Measurements from ENCODE around the gene TMED1. TPM values are rescaled to one million over a fixed set of nuclear protein-coding genes. Genes with fewer than 3 reads are reported as not detected.

Gene TMED1
- total and polyA plus RNA-seq, 2 of the 8 experiments (the other 6 are each of a cell fraction or from before 2014, with no cell fraction given): 26.9 to 31.9 TPM

DNA sequence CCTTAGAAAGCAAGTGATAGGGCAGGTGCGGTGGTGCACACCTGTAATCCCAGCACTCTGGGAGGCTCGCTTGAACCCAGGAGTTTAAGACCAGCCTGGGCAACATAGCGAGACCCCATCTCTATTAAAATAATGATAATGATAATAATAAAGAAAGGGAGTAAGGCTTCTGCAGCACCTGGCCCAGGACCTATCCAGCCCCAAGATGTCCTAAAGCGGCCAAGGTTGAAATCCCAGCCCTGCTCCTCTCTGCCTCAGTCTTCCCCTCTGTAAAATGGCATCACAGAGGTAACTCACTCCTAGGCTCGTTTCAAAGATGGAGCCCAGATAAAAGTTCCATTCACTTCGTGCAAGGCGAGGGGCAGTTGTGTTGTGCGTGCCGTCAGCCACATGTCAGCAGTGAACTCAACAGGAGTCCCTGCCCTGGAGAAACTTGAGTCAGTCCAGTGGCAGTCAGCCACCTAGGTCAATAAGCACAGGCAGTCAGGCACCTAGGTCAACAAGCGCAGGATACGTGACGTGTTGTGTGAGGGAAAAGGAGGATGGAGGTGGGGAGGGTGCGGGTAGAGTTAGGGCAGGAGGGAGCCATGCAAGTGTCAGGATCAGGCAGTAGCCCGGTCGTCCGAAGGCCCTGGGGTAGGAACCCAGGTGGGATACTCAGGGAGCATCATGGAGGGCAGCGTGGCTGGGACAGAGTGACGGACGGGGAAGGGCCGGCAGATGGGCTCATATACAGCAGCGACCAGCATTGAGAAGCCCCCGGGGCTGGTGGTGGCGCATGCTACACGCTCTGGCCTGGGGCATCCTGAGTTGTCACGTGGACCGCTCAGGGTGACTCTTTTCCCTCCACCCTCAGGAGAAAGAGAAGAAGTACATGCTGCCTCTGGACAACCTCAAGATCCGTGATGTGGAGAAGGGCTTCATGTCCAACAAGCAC, 16.6 kb downstream of the TMED1 start (continued):
- TF ChIP-seq, protein P1, sequence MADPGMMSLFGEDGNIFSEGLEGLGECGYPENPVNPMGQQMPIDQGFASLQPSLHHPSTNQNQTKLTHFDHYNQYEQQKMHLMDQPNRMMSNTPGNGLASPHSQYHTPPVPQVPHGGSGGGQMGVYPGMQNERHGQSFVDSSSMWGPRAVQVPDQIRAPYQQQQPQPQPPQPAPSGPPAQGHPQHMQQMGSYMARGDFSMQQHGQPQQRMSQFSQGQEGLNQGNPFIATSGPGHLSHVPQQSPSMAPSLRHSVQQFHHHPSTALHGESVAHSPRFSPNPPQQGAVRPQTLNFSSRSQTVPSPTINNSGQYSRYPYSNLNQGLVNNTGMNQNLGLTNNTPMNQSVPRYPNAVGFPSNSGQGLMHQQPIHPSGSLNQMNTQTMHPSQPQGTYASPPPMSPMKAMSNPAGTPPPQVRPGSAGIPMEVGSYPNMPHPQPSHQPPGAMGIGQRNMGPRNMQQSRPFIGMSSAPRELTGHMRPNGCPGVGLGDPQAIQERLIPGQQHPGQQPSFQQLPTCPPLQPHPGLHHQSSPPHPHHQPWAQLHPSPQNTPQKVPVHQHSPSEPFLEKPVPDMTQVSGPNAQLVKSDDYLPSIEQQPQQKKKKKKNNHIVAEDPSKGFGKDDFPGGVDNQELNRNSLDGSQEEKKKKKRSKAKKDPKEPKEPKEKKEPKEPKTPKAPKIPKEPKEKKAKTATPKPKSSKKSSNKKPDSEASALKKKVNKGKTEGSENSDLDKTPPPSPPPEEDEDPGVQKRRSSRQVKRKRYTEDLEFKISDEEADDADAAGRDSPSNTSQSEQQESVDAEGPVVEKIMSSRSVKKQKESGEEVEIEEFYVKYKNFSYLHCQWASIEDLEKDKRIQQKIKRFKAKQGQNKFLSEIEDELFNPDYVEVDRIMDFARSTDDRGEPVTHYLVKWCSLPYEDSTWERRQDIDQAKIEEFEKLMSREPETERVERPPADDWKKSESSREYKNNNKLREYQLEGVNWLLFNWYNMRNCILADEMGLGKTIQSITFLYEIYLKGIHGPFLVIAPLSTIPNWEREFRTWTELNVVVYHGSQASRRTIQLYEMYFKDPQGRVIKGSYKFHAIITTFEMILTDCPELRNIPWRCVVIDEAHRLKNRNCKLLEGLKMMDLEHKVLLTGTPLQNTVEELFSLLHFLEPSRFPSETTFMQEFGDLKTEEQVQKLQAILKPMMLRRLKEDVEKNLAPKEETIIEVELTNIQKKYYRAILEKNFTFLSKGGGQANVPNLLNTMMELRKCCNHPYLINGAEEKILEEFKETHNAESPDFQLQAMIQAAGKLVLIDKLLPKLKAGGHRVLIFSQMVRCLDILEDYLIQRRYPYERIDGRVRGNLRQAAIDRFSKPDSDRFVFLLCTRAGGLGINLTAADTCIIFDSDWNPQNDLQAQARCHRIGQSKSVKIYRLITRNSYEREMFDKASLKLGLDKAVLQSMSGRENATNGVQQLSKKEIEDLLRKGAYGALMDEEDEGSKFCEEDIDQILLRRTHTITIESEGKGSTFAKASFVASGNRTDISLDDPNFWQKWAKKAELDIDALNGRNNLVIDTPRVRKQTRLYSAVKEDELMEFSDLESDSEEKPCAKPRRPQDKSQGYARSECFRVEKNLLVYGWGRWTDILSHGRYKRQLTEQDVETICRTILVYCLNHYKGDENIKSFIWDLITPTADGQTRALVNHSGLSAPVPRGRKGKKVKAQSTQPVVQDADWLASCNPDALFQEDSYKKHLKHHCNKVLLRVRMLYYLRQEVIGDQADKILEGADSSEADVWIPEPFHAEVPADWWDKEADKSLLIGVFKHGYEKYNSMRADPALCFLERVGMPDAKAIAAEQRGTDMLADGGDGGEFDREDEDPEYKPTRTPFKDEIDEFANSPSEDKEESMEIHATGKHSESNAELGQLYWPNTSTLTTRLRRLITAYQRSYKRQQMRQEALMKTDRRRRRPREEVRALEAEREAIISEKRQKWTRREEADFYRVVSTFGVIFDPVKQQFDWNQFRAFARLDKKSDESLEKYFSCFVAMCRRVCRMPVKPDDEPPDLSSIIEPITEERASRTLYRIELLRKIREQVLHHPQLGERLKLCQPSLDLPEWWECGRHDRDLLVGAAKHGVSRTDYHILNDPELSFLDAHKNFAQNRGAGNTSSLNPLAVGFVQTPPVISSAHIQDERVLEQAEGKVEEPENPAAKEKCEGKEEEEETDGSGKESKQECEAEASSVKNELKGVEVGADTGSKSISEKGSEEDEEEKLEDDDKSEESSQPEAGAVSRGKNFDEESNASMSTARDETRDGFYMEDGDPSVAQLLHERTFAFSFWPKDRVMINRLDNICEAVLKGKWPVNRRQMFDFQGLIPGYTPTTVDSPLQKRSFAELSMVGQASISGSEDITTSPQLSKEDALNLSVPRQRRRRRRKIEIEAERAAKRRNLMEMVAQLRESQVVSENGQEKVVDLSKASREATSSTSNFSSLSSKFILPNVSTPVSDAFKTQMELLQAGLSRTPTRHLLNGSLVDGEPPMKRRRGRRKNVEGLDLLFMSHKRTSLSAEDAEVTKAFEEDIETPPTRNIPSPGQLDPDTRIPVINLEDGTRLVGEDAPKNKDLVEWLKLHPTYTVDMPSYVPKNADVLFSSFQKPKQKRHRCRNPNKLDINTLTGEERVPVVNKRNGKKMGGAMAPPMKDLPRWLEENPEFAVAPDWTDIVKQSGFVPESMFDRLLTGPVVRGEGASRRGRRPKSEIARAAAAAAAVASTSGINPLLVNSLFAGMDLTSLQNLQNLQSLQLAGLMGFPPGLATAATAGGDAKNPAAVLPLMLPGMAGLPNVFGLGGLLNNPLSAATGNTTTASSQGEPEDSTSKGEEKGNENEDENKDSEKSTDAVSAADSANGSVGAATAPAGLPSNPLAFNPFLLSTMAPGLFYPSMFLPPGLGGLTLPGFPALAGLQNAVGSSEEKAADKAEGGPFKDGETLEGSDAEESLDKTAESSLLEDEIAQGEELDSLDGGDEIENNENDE (IDR thresholded peaks at IDR 0.05; ENCODE audit: insufficient replicate concordance, low read length): no peak
- no peak for TF ChIP-seq HDAC6 (IDR thresholded peaks at IDR 0.05; ENCODE audit: low read depth, low read length)
- TF ChIP-seq CHD2 (IDR thresholded peaks at IDR 0.05; ENCODE audit: low read length): no peak
- TF ChIP-seq POLR2A (IDR thresholded peaks at IDR 0.05; ENCODE audit: control extremely low read depth in 1 of 2, low read depth in 2 of 2, low read length in 2 of 2): no peak
- no peak for TF ChIP-seq BRCA1 (IDR thresholded peaks at IDR 0.05; ENCODE audit: low read depth, low read length)
- TF ChIP-seq SIX5 (IDR thresholded peaks at IDR 0.05; ENCODE audit: low read depth, low read length): no peak
- no peak for TF ChIP-seq SP1 (IDR thresholded peaks at IDR 0.05; ENCODE audit: low read depth, low read length)
- TF ChIP-seq, protein P2, sequence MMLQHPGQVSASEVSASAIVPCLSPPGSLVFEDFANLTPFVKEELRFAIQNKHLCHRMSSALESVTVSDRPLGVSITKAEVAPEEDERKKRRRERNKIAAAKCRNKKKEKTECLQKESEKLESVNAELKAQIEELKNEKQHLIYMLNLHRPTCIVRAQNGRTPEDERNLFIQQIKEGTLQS (IDR thresholded peaks at IDR 0.05; ENCODE audit: insufficient read depth, low read depth, low read length): no peak
- no peak for TF ChIP-seq RXRA (IDR thresholded peaks at IDR 0.05; ENCODE audit: insufficient read depth, low read depth, low read length)
